OCI-LY3 (cell line): Measurements from ENCODE around the gene P2RX4.
"Not testable (repeated sequence)": the region's sequence is repeated elsewhere in the genome, so short reads cannot be mapped to it uniquely, and the experiment has no call there.

Experiments
- H2AFZ ChIP-seq: fragments of 200-600, 300-600 bp; shearing (Covaris generic); 2 replicates; pipeline ENCODE4 v1.6.0; 2014; ENCODE audit warnings: antibody characterized with exemption, low read depth, low read length
- H3K27ac ChIP-seq: fragments of 200-600, 300-600 bp; sonication (generic); 2 replicates; pipeline ENCODE4 v1.5.1; 2014; ENCODE audit warnings: mild to moderate bottlenecking, low read length, moderate library complexity, mixed read lengths
- H3K27me3 ChIP-seq: fragments of 200-600, 300-600 bp; sonication (generic); 2 replicates; pipeline ENCODE4 v1.6.1; 2014; ENCODE audit warnings: low read depth, low read length, mixed read lengths
- H3K36me3 ChIP-seq: fragments of 200-600, 300-600 bp; sonication (generic); replicated peaks from 2 replicates; pipeline ENCODE3; 2014; ENCODE audit warnings: low read depth, low read length, mixed read lengths
- H3K4me1 ChIP-seq: fragments of 300-600, 200-600 bp; sonication (generic); 2 replicates; pipeline ENCODE4 v1.6.1; 2014; ENCODE audit warnings: low read length, mixed read lengths
- H3K4me2 ChIP-seq: fragments of 200-600, 300-600 bp; sonication (generic); 2 replicates; pipeline ENCODE4 v1.6.1; 2014; ENCODE audit warnings: low read length, mixed read lengths
- H3K4me3 ChIP-seq: fragments of 300-600, 200-600 bp; sonication (generic); 2 replicates; pipeline ENCODE4 v1.5.1; 2014; ENCODE audit warnings: antibody characterized with exemption, mild to moderate bottlenecking, low read length, moderate library complexity
- H3K79me2 ChIP-seq: fragments of 300-600, 200-600 bp; shearing (Covaris generic); 2 replicates; pipeline ENCODE4 v1.6.1; 2014; ENCODE audit warnings: mild to moderate bottlenecking, low read length, mixed read lengths
- H3K9ac ChIP-seq: fragments of 300-600, 200-600 bp; shearing (Covaris generic); 2 replicates; pipeline ENCODE4 v1.6.0; 2014; ENCODE audit warnings: mild to moderate bottlenecking, low read length, moderate library complexity
- H3K9me3 ChIP-seq: fragments of 200-600, 300-600 bp; shearing (Covaris generic); 2 replicates; pipeline ENCODE4 v1.6.1; 2014; ENCODE audit warnings: low read length, mixed read lengths; ENCODE audit not compliant: insufficient read depth
- H4K20me1 ChIP-seq: fragments of 200-600, 300-600 bp; sonication (generic); 2 replicates; pipeline ENCODE4 v1.6.1; 2016; ENCODE audit warnings: low read length, mixed read lengths; ENCODE audit not compliant: insufficient read depth
- CTCF ChIP-seq: fragments of 200-600, 300-600 bp; sonication (generic); IDR thresholded peaks from 2 replicates; pipeline ENCODE4 v1.5.1; 2014; ENCODE audit warnings: antibody characterized with exemption, low read length, low read depth
- EZH2phosphoT487 ChIP-seq: fragments of 200-600 bp; shearing (Covaris generic); IDR thresholded peaks from 2 replicates; pipeline ENCODE4 v1.6.1; 2018; ENCODE audit warnings: antibody characterized with exemption, mixed run types, low read depth

Gene P2RX4

DNA sequence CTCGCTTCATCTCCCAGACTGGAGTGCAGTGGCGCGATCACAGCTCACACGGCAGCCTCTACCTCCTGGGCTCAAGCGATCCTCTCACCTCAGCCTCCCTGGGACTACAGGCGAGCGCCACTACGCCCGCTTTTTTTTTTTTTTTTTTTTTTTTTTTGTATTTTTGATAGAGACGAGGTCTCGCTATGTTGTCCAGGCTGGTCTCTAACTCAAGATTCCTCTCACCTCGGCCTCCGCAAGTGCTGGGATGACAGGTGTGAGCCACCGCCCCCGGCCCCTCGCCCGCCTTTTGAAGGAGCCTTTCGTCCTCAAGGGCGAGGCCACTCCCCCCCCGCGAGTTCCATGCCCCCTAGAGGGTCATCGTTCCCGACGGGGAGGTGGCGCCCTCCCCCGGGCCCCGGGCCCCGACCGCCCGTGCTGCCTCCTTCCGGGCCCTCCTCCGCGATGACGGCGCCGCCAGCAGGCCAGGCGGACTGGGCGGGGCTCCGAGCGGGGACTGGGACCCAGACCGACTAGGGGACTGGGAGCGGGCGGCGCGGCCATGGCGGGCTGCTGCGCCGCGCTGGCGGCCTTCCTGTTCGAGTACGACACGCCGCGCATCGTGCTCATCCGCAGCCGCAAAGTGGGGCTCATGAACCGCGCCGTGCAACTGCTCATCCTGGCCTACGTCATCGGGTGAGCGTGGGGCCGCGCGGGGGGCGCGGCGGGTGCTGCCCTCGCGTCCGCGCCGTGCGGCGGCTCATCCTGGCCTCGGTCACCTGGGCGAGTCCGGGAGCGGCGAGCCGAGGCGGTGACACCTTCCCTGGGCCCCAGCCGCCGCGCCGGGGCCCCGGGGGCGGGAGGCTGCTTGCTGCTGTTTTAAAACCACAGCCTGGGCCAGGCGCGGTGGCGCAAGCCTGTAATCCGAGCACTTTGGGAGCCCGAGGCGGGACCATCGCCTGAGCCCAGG is at the start of gene P2RX4:
P2RX4 (plus strand) TSS at position 506 of the 949 bp plus-strand sequence; CDS start at position 542, 36 bp downstream.
- no peak for TF ChIP-seq EZH2phosphoT487
- peak; percentile 69 for TF ChIP-seq CTCF

GRCh38 chr12:121162384-121162783 is 47.5 kb upstream of the P2RX4 start:
- no peaks in the 10 kb centered on the region for H3K79me2 ChIP-seq
- peaks cover 8% of the 10 kb centered on the region for H3K36me3 ChIP-seq
- no peaks in the 10 kb centered on the region for H4K20me1 ChIP-seq
- 0 out of 2 replicates have a peak, but pooled peaks cover 7% of the 10 kb centered on the region for H3K27me3 ChIP-seq
- H2AFZ ChIP-seq, result no peak overlapping the region
- no peak overlapping the region for H3K27ac ChIP-seq
- no peak overlapping the region for H3K9ac ChIP-seq
- H3K9me3 ChIP-seq, result peaks cover 8% of the 10 kb centered on the region
- TF ChIP-seq EZH2phosphoT487 (no peak), CTCF (no peak)
- H3K4me1 ChIP-seq, result peaks cover 17% of the 10 kb centered on the region
- no peak overlapping the region for H3K4me2 ChIP-seq
- H3K4me3 ChIP-seq, result no peak overlapping the region

More for the DNA sequence above, at the start of gene P2RX4:
- Histone ChIP-seq H3K27me3 (no peaks in the 10 kb centered on the region), H3K9me3 (no peaks in the 10 kb centered on the region), H2AFZ (peak within 1 kb of the TSS; percentile 67), H3K4me1 (peaks cover 10% of the 10 kb centered on the region), H3K79me2 (peaks cover 5% of the 10 kb centered on the region), H3K27ac (peak within 1 kb of the TSS; percentile 10), H4K20me1 (no peaks in the 10 kb centered on the region), H3K36me3 (no peaks in the 10 kb centered on the region), H3K4me2 (peak within 1 kb of the TSS; percentile 96), H3K9ac (peak within 1 kb of the TSS; percentile 72), H3K4me3 (peak within 1 kb of the TSS; percentile 86)

- no peak for TF ChIP-seq EZH2phosphoT487
- TF ChIP-seq CTCF, result no peak
- Histone ChIP-seq H3K4me2 (no peak overlapping the region), H3K9me3 (peaks cover 5% of the 10 kb centered on the region), H3K36me3 (peaks cover 6% of the 10 kb centered on the region), H3K4me1 (peaks cover 17% of the 10 kb centered on the region), H2AFZ (no peak overlapping the region), H3K27ac (no peak overlapping the region), H3K27me3 (0 out of 2 replicates have a peak, but pooled peaks cover 7% of the 10 kb centered on the region), H4K20me1 (no peaks in the 10 kb centered on the region), H3K4me3 (no peak overlapping the region), H3K79me2 (no peaks in the 10 kb centered on the region), H3K9ac (no peak overlapping the region)
Measured at GRCh38 chr12:121162985-121163384, 46.9 kb upstream of the P2RX4 start.

GRCh38 chr12:121164839-121165238 is 45.1 kb upstream of the P2RX4 start:
- not testable (repeated sequence) for H3K79me2 ChIP-seq, H3K27ac ChIP-seq, H2AFZ ChIP-seq, H3K4me1 ChIP-seq, H3K4me2 ChIP-seq, H3K27me3 ChIP-seq, H3K9me3 ChIP-seq, H4K20me1 ChIP-seq, H3K36me3 ChIP-seq, H3K4me3 ChIP-seq, H3K9ac ChIP-seq
